ENCODE results near the gene SMYD3. TPM values are rescaled to one million over a fixed set of nuclear protein-coding genes. Genes with fewer than 3 reads are reported as not detected.

The SMYD3 gene
- total RNA-seq, 1 donor from 2014 or later = 23.5 TPM

DNA sequence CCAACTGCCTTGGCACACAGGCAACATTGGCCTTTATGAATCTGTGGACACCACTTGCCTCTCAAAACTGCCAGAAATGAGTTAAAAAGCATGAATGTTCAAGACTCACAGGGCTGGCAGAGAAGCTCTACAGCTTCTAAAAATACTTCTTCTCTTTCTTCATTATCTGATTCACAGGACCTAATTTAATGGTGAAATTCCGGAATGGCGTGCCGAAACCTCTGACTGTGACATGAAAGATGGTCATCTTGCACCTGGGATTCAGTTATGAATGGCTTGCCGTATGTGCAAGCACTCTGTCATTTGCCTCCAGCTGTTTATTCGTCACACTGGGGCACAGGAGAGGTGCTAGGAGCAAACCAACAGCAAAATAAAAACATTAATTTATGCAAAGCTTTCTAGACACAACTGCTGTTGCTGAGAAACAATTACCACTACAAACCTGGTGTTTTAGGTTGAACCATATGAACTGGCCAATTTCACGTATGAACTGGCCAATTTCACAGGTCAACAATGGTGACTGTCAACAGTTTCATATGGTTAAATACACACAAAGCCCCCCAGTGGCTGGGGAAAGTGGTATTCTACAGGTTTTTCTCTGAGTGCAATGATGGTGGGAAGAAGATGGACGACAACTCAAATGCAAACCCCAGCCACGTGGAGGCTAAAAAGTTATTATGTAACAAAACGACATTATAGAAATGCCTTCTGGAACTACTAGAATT, 704.0 kb downstream of the SMYD3 start:
- H3K9me3 ChIP-seq (ENCODE audit: control insufficient read depth in 3 of 3, low read length in 3 of 3) = no peaks in the 10 kb centered on the region
- H3K4me1 ChIP-seq (ENCODE audit: control insufficient read depth in 3 of 3, insufficient read depth in 3 of 3, low read length in 3 of 3) = peaks cover 0 to 4% (median 0%) of the 10 kb centered on the region in 3 donors
- H3K27me3 ChIP-seq (ENCODE audit: control insufficient read depth in 3 of 3, insufficient read depth in 3 of 3, low read length in 3 of 3) = no peaks in the 10 kb centered on the region
- H3K27ac ChIP-seq (ENCODE audit: low read depth, low read length) = no peak overlapping the region
- no peaks in the 10 kb centered on the region for H3K36me3 ChIP-seq (ENCODE audit: control insufficient read depth in 3 of 3, insufficient read depth in 3 of 3, low read length in 3 of 3)
- H3K4me3 ChIP-seq (ENCODE audit: low read length in 3 of 3) = no peak overlapping the region
- H3K9ac ChIP-seq (ENCODE audit: low read depth in 1 of 3, low read length in 3 of 3) = no peak overlapping the region

DNA sequence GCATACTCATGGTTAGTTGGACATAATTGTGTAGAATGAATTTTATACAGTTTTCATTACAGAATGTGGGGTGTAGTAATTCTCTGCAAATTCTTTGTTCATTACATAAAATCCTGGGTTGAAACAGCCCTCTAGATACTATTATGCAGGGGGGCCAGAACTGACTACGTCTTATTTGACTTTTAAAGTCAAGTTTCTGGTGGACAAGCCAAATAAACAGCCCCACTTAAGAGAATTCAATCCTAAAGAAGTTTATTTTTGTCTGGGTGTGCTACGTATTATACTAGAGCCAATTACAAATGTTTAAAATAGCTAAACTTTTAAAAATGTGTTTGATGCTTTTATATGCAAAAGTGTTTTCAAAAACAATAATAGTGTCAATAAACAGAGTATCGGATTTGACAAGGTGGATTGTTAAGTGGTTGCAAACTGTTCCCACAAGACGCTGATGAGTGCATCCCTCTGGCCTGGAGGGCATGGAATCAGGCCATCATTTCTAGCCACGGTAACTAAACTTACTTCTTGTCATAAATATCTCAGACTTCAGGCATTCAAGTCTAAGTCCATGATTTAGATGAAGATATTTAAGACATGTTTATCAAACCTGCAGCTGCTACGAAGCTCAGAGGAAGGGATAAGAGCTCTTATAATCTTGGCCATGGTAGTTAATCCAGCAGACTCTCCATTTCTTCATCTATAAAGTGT, 706.0 kb downstream of the SMYD3 start:
- Histone ChIP-seq H3K9ac (ENCODE audit: low read depth in 1 of 3, low read length in 3 of 3) (no peak overlapping the region), H3K27me3 (ENCODE audit: control insufficient read depth in 3 of 3, insufficient read depth in 3 of 3, low read length in 3 of 3) (no peaks in the 10 kb centered on the region), H3K27ac (ENCODE audit: low read depth, low read length) (no peak overlapping the region), H3K4me1 (ENCODE audit: control insufficient read depth in 3 of 3, insufficient read depth in 3 of 3, low read length in 3 of 3) (no peaks in the 10 kb centered on the region), H3K36me3 (ENCODE audit: control insufficient read depth in 3 of 3, insufficient read depth in 3 of 3, low read length in 3 of 3) (no peaks in the 10 kb centered on the region), H3K4me3 (ENCODE audit: low read length in 3 of 3) (no peak overlapping the region), H3K9me3 (ENCODE audit: control insufficient read depth in 3 of 3, low read length in 3 of 3) (no peaks in the 10 kb centered on the region)

DNA sequence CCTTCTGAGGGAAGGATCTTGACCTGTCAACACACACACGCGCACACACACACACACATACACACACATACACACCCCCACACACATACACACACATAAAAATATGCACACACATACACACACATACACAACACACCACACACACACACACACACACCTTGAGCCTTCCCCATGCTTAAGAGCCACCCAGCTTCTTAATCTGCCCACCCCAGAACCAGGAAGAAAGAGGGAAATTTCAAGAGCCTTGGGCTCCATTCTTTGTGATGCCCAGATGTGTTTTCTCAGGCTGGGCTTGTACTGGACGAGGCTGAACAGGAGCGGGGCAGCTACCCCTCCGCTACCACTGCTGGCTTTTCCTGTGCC, 708.7 kb downstream of the SMYD3 start:
- H3K27me3 ChIP-seq (ENCODE audit: control insufficient read depth in 3 of 3, insufficient read depth in 3 of 3, low read length in 3 of 3) = no peaks in the 10 kb centered on the region
- no peak overlapping the region for H3K27ac ChIP-seq (ENCODE audit: low read depth, low read length)
- H3K4me1 ChIP-seq (ENCODE audit: control insufficient read depth in 3 of 3, insufficient read depth in 3 of 3, low read length in 3 of 3) = no peaks in the 10 kb centered on the region
- H3K9ac ChIP-seq (ENCODE audit: low read depth in 1 of 3, low read length in 3 of 3) = no peak overlapping the region
- H3K4me3 ChIP-seq (ENCODE audit: low read length in 3 of 3) = no peak overlapping the region
- no peaks in the 10 kb centered on the region for H3K9me3 ChIP-seq (ENCODE audit: control insufficient read depth in 3 of 3, low read length in 3 of 3)
- H3K36me3 ChIP-seq (ENCODE audit: control insufficient read depth in 3 of 3, insufficient read depth in 3 of 3, low read length in 3 of 3) = no peaks in the 10 kb centered on the region

DNA sequence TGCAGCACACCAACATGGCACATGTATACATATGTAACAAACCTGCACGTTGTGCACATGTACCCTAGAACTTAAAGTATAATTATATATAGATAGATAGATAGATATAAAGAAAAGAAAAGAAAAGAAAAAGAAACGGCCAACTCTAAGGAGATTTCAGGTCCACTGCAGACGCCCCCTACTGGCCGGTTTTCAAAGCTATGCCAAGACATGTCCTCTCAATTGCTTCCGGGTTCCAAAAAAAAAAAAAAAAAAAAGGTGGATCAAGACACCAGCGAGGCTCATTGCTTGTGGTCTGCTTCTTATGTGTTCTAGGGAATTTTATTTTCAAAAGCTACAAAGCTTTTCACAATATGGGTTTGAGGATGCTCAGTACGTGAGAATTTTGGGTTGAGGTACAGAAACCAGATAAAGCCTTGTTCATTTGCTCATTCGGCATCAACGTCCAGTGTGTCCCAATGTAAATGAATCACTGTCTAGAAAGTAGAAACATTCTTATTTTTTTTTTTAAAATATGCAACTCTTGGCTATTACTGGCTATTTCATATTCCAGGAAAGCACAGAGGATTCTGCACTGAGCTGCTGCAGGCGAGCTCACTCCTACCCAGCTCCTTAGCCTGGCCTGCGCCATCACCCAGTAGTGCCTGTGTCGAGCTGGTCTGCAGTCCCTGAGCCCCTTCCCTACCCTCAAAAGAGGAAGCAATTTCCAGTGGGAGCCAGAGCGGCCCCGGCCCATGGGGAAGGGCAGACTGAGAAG, 709.3 kb downstream of the SMYD3 start:
- Histone ChIP-seq H3K4me1 (ENCODE audit: control insufficient read depth in 3 of 3, insufficient read depth in 3 of 3, low read length in 3 of 3) (no peaks in the 10 kb centered on the region), H3K27me3 (ENCODE audit: control insufficient read depth in 3 of 3, insufficient read depth in 3 of 3, low read length in 3 of 3) (no peaks in the 10 kb centered on the region), H3K4me3 (ENCODE audit: low read length in 3 of 3) (no peak overlapping the region), H3K9ac (ENCODE audit: low read depth in 1 of 3, low read length in 3 of 3) (no peak overlapping the region), H3K9me3 (ENCODE audit: control insufficient read depth in 3 of 3, low read length in 3 of 3) (no peaks in the 10 kb centered on the region), H3K27ac (ENCODE audit: low read depth, low read length) (no peak overlapping the region), H3K36me3 (ENCODE audit: control insufficient read depth in 3 of 3, insufficient read depth in 3 of 3, low read length in 3 of 3) (no peaks in the 10 kb centered on the region)

DNA sequence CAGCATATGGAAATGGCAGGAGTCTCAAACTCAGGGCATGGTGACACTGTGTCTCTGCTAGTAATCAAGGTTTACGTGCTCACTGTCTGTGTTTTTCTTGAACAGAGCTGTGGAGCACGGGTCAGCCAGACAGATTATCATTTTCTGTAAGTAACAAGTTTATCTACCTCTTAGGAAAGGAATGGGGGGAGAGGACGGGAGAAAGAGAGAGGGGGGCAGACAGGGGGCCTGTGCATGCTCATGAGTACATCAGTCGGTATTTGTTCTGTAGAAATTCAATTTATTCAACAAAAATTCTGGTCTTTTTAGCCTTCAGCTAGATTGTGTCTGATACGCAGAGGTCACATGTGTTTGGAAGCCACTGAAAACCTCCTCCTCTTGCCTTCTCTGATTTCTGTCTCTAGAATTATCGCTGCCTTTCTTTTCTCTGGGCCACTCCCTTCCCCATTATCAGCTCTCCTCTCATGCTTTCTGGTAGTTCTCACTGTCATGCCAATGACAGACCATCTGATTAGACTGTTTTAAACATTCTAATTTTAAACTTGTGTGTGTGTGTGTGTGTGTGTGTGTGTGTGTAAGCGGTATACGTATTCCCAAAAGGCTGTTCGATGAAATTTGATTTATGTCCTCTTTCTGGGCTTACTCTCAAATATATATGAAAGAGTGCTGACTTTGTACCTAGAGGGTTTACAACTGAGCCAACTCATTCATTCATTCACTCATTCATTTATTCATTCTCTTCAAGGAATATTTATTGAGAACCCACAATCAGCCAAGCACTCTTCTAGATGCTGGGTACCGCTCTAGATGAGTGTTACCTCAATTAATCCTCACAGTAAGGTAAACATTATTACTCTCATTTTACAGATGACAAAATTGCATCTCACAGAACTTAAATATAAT, 715.4 kb downstream of the SMYD3 start:
- no peaks in the 10 kb centered on the region for H3K27me3 ChIP-seq (ENCODE audit: control insufficient read depth in 3 of 3, insufficient read depth in 3 of 3, low read length in 3 of 3)
- H3K9ac ChIP-seq (ENCODE audit: low read depth in 1 of 3, low read length in 3 of 3) = no peak overlapping the region
- no peaks in the 10 kb centered on the region for H3K4me1 ChIP-seq (ENCODE audit: control insufficient read depth in 3 of 3, insufficient read depth in 3 of 3, low read length in 3 of 3)
- H3K27ac ChIP-seq (ENCODE audit: low read depth, low read length) = no peak overlapping the region
- no peak overlapping the region for H3K4me3 ChIP-seq (ENCODE audit: low read length in 3 of 3)
- H3K36me3 ChIP-seq (ENCODE audit: control insufficient read depth in 3 of 3, insufficient read depth in 3 of 3, low read length in 3 of 3) = no peaks in the 10 kb centered on the region
- no peaks in the 10 kb centered on the region for H3K9me3 ChIP-seq (ENCODE audit: control insufficient read depth in 3 of 3, low read length in 3 of 3)

DNA sequence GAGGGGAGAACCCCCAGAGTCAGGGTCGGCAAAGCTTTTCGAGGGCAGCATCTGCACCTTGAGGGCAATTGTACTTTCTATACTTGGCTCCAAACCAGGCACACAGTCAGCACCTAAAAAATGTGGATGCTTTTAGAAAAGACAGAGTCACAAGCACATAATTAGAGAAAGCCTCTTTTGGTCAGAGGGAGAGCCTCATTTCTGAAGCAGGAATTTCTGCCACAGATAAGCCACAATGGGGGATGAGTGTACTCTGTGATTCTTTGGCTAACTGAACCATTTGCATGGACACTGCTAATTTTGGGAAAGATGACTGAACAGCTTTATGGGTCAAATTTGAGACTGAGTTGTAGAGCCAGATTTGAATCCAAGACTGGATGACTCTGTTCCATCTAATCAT, 716.6 kb downstream of the SMYD3 start:
- no peak overlapping the region for H3K4me3 ChIP-seq (ENCODE audit: low read length in 3 of 3)
- no peaks in the 10 kb centered on the region for H3K36me3 ChIP-seq (ENCODE audit: control insufficient read depth in 3 of 3, insufficient read depth in 3 of 3, low read length in 3 of 3)
- no peak overlapping the region for H3K27ac ChIP-seq (ENCODE audit: low read depth, low read length)
- no peaks in the 10 kb centered on the region for H3K9me3 ChIP-seq (ENCODE audit: control insufficient read depth in 3 of 3, low read length in 3 of 3)
- H3K4me1 ChIP-seq (ENCODE audit: control insufficient read depth in 3 of 3, insufficient read depth in 3 of 3, low read length in 3 of 3) = no peaks in the 10 kb centered on the region
- no peaks in the 10 kb centered on the region for H3K27me3 ChIP-seq (ENCODE audit: control insufficient read depth in 3 of 3, insufficient read depth in 3 of 3, low read length in 3 of 3)
- no peak overlapping the region for H3K9ac ChIP-seq (ENCODE audit: low read depth in 1 of 3, low read length in 3 of 3)

DNA sequence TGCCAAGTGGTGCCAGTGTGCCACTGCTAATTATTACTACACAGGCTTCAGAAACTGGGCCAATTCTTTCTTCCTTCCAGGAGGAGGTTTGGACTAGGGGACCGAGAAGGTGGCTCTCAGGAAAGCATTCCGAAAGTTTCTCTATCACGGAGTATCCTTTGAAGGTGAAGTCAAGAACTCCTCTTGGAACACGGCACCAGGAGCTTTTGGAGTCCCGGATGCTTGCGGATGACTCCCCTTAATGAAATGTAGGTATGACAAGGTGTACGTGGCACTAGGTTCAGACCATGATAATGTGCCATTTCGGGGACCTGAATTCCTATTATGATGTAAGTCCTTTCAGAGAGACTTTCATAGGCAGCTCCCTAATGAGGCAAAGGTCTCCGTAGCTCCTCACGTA, 718.2 kb downstream of the SMYD3 start:
- Histone ChIP-seq H3K9ac (ENCODE audit: low read depth in 1 of 3, low read length in 3 of 3) (no peak overlapping the region), H3K4me3 (ENCODE audit: low read length in 3 of 3) (no peak overlapping the region), H3K4me1 (ENCODE audit: control insufficient read depth in 3 of 3, insufficient read depth in 3 of 3, low read length in 3 of 3) (no peaks in the 10 kb centered on the region), H3K27ac (ENCODE audit: low read depth, low read length) (no peak overlapping the region), H3K27me3 (ENCODE audit: control insufficient read depth in 3 of 3, insufficient read depth in 3 of 3, low read length in 3 of 3) (no peaks in the 10 kb centered on the region), H3K36me3 (ENCODE audit: control insufficient read depth in 3 of 3, insufficient read depth in 3 of 3, low read length in 3 of 3) (no peaks in the 10 kb centered on the region), H3K9me3 (ENCODE audit: control insufficient read depth in 3 of 3, low read length in 3 of 3) (no peaks in the 10 kb centered on the region)

DNA sequence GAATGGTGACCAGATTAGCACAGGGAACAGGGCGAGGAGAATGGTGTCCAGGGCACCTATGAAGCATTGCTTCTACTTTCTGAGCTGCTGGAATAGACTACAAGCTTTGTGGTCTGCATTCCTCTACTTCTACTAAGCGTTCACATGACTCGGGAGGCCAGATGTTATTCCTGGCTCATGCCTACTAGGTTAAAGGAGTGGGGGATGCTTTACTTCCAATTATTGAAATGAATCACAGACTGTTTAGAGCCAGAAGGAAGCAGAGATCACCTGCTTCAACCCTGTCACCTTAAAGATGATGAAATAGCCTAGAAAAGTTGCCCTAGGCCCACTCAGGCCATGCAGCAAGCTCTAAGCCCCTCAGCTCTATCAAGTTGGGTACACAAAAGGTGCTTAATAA, 718.8 kb downstream of the SMYD3 start:
- no peak overlapping the region for H3K9ac ChIP-seq (ENCODE audit: low read depth in 1 of 3, low read length in 3 of 3)
- no peaks in the 10 kb centered on the region for H3K4me1 ChIP-seq (ENCODE audit: control insufficient read depth in 3 of 3, insufficient read depth in 3 of 3, low read length in 3 of 3)
- no peaks in the 10 kb centered on the region for H3K9me3 ChIP-seq (ENCODE audit: control insufficient read depth in 3 of 3, low read length in 3 of 3)
- no peak overlapping the region for H3K27ac ChIP-seq (ENCODE audit: low read depth, low read length)
- no peak overlapping the region for H3K4me3 ChIP-seq (ENCODE audit: low read length in 3 of 3)
- no peaks in the 10 kb centered on the region for H3K27me3 ChIP-seq (ENCODE audit: control insufficient read depth in 3 of 3, insufficient read depth in 3 of 3, low read length in 3 of 3)
- no peaks in the 10 kb centered on the region for H3K36me3 ChIP-seq (ENCODE audit: control insufficient read depth in 3 of 3, insufficient read depth in 3 of 3, low read length in 3 of 3)

DNA sequence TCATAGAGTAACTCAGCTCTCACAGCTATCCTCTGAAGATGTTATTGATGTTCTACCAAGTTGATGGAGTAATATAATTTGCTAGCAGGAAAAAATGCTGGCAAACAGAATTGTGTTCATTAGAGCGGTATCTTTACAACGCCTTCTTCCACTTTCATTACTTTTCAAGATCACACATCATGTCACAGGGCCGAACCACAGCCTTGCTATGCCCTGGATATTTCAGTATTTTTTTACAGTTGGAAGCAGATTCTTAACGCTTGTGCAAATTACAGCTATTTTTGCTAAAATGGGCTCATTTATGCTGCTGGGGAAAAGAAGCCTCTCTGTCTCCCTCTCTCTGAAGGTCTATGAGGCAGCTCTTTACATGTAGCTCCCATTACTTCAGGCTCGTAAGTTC, 720.1 kb downstream of the SMYD3 start:
- Histone ChIP-seq H3K36me3 (ENCODE audit: control insufficient read depth in 3 of 3, insufficient read depth in 3 of 3, low read length in 3 of 3) (no peaks in the 10 kb centered on the region), H3K27me3 (ENCODE audit: control insufficient read depth in 3 of 3, insufficient read depth in 3 of 3, low read length in 3 of 3) (no peaks in the 10 kb centered on the region), H3K4me1 (ENCODE audit: control insufficient read depth in 3 of 3, insufficient read depth in 3 of 3, low read length in 3 of 3) (no peaks in the 10 kb centered on the region), H3K9ac (ENCODE audit: low read depth in 1 of 3, low read length in 3 of 3) (no peak overlapping the region), H3K9me3 (ENCODE audit: control insufficient read depth in 3 of 3, low read length in 3 of 3) (no peaks in the 10 kb centered on the region), H3K27ac (ENCODE audit: low read depth, low read length) (no peak overlapping the region), H3K4me3 (ENCODE audit: low read length in 3 of 3) (no peak overlapping the region)

All from skeletal muscle tissue (tissue), 4 donors.